Ecto neural progenitor cell (in vitro differentiated cells): Measurements from ENCODE around the gene CCND2.
A peak's percentile ranks its signal among the peaks of the same experiment; 100 is the strongest.
"Not testable (repeated sequence)": the region's sequence is repeated elsewhere in the genome, so short reads cannot be mapped to it uniquely, and the experiment has no call there.

Experiments
- DNase-seq: peaks from one replicate; pipeline ENCODE4 v3.0.0-alpha.2; 2018; ENCODE audit warnings: low spot score

The CCND2 gene

DNA sequence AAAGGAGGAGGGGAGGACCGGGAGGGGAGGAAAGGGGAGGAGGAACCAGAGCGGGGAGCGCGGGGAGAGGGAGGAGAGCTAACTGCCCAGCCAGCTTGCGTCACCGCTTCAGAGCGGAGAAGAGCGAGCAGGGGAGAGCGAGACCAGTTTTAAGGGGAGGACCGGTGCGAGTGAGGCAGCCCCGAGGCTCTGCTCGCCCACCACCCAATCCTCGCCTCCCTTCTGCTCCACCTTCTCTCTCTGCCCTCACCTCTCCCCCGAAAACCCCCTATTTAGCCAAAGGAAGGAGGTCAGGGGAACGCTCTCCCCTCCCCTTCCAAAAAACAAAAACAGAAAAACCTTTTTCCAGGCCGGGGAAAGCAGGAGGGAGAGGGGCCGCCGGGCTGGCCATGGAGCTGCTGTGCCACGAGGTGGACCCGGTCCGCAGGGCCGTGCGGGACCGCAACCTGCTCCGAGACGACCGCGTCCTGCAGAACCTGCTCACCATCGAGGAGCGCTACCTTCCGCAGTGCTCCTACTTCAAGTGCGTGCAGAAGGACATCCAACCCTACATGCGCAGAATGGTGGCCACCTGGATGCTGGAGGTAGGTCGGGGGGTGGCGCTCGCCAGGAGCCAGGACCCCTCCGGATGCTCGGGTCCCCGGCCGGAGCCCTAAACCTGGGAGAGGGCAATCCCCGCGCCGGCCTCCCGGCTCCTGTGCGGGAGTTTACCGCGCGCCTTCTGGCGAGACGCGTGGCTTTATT lies at the start of gene CCND2:
Gene CCND2, plus strand, starts transcription at position 111 of the 744 bp plus-strand sequence. Its CDS starts 279 bp downstream, at position 390.
- peak; percentile 92 for DNase-seq

DNA sequence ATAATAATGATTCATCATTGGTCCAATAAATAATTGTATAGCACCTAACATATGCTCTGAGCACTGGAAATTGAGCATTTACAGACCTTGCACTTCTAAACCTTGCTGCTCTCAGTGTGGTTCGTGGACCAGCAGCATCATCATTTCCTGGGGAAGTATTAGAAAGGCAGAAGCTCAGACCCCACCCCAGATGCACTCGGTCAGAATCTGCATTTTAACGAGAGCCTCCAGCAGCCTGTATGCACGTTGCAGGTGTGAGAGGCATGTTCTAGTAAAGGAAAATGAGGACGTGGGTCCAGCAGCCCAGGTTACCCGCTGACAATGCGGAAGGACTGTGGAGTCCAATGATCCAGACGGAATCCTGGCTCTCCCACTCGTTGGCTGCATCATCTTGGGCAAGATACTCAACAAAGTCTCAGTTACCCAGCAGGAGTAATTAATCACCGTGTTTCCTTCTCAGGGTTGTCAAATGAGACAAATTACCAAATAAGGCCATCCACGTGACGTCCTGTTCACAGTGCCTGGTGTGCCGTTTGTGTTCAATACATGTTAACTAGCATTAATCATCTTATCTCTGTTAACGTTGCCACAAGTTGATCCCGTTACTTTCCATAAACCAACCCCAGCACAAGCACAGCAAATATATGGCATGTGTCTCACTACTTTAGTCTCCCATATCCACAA lies 49.2 kb upstream of the CCND2 start:
- DNase-seq, result no peak

DNA sequence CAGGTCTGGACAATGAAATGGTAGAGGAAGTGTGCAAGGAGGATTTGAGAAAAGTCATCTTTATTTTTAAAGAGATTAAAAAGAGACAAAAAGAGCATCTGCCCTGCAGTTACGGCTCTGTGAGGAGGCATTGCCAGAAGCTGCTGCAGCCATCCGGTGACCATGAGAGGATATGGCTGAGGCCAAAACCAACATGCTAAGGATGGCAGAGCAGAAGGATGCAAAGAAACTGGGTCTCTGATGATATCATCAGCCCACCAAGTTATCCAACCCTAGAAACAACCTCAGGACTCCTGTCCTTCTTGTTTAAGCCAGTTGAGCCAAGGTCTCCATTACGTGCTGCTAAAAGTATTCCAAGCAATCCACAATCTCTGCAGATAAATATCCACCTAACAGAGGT lies 48.0 kb upstream of the CCND2 start:
- DNase-seq, result no peak

DNA sequence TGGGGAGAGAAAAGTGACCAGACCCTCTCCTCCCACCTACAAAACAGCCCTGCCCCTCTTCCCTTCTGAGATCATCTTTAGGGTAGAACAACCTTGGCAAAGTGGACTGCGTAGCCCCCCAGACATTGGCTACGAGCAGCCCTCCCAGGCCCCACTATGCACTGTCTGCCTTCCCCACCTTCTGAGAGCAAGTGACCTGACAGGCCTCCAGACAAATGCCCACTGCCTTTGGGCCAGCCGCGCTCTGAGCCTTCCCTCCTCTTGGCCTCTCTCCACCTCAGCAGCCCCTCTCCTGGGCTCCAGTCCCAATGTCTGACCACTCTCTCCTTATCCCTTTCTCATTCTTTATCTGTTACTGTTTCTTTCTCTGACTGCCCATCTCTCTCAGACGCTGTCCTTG lies 46.5 kb upstream of the CCND2 start:
- DNase-seq, result no peak

DNA sequence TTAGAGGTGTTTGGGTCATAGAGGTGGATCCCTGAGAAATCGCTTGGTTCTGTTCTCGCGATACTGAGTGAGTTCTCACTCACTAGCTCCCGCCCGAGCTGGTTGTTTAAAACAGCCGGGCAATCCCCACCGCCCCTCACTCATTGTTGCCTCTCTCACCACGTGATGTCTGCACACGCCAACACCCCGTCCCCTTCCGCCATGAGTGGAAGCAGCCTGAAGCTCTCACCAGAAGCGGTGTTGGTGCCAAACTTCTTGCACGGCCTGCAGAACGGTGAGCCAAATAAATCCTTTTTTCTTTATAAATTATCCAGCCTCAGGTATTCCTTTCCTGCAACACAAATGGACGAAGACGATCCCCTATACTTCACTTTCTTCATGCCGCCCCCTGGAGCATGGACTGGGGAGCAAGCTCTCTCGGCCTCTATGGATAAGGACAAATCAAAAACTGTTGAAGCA lies 45.4 kb upstream of the CCND2 start:
- peak; percentile 36 for DNase-seq

DNA sequence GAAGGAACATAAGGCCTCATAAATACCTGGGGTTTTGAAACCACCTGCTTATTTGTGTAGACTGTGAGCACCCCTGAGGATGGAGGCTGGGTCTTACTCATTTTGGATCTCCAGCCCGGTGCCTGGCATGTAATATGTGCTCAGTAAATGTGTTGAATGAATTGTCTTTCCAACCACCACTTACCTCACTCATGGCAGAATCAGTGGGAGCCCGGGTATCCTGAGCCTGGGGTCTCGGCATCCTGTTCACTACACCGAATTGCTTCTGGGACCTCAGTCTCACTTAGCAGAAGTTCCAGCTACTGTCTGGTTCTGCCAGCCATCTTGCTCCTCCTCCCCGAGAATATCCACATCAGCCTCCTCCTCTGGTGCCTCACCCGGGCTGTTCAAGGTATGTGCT lies 43.0 kb upstream of the CCND2 start:
- DNase-seq, result no peak

DNA sequence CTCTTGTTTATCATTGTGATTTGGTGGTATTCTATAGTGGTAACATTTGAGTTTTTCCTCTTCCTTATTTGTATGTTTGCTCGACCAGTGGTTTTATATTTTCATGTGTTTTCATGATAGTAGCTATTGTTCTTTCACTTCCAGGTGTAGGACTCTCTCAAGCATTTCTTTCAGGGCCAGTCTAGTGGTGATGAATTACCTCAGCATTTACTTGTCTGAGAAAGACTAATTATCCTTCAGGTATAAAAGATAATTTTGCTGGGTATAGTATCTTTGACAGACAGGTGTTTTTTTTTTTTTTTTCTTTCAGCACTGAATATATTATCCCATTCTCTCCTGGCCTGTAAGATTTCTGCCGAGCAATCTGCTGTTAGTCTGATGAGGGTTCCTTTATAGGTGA lies 35.0 kb upstream of the CCND2 start:
- no peak for DNase-seq

DNA sequence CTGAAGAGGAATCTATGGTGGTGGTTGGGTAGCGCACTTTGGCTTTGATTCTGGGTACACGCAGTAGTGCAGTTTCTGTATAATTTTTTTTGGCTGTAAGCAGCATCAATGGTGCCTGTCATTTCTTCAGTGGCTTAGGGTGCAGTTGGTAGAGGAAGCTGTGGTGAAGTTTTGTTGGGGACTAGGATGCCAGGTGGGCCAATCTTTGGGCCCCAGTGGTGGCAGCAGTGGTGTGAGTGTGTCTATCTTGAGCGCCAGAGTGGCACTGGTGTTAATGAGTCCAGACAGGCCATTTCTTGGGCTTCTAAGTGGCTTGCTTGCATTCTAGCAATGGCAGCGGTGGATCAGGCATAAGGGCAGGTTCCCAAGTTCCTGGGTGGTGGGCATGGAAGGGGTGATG lies 33.8 kb upstream of the CCND2 start:
- peak; percentile 34 for DNase-seq

DNA sequence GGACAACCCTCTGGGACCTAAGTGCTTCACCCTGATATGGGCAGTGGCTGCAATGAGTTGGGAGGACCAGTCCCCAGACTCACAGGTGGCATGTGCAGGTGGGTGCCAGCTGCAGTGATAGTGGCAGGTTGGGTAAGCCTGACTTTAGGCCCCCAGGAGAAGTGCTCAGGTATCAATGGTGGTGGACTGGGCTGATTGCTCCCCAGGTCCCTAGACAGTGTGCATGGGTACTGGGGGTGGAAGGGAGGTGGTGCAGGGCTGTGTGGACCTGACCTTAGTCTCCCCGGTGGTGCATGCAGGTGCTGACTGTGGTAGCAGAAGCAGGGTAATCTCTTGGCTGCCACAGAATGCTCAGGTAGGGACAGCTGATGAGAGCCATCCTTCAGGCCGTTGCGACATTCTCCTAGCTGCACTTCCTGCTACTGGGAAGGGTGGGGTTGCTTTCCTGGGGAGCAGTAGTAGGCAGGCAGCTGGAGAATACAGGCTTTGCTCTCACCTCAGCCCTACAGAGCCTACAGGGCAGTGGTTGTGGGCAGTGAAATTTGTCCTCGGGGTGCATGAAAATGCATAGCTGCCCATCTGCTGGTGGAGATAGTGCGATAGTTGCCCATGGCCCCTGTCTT lies 33.3 kb upstream of the CCND2 start:
- peak; percentile 37 for DNase-seq

DNA sequence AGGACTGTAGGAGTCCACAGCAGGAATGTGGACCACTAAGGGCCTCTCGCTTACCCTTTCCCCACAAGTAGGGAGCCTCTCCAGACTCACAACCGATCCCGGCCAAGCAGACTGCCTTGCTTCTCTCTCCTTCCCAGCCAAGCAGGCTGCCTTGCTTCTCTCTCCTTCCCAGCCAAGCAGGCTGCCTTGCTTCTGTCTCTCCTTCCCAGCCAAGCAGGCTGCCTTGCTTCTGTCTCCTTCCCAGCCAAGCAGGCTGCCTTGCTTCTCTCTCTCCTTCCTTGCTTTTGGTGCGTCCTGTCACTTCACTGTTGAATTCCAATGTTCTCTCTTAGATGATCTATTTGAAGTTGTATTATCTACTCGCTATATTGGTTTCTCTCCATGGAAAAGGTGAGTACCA lies 32.6 kb upstream of the CCND2 start:
- peak; percentile 25 for DNase-seq

DNA sequence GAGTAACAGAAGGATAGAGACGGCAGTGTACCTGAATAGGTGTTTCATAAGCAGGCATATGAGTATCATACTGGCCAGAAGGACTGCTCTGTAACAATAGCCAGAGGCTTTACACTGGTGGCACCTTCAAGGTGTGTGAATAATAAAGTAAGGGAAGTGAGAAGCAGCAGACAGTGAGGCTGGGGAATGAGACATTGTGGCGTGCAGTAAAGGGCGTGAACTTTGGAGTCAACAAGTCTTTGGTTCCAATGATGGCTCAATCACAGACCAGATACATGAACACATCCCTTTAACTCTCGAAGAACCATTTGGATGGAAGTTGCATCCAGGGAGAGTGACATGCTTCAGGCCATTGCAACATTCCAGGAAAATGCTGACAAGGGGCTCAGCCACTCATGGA lies 32.0 kb upstream of the CCND2 start:
- peak; percentile 34 for DNase-seq

DNA sequence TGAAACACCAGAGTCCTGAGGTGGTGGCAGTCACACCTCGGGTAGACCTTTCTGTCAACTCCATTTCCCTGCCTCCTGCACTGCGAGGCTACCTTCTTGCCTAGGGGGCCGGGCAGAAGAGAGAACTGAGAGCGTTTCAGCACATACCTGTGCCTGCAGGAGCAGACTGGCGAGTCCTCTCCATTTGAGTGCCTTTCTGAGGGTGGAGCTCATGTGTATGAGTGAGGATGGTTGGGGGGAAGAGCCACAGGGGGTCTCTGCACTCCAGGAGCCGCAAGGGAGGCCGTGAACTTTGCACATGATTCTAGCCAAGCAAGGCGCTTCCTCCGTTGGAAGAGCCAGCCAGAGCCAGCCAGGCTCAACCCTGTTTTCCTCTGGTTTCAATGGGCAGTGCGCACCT lies 31.0 kb upstream of the CCND2 start:
- DNase-seq, result peak; percentile 44

DNA sequence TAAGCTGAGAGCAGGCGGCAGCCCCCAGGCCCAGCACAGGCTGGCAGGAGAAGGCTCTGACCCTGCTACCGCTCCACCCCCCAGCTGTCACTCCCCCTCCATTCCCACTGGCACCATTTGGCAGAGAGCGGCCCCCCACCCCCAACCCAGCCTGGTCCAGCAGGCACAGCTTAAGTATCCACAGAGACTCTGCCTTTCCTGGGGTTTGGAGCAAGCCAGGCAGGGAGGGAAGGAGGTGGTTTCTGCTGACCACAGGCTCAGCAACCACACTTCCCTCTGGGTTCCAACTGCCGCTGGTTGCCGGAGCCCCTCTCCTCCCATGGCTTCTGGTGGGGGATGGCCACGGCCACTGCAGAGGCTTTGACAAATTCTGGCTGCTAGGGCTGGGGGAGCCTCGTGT lies 30.5 kb upstream of the CCND2 start:
- peak; percentile 36 for DNase-seq

DNA sequence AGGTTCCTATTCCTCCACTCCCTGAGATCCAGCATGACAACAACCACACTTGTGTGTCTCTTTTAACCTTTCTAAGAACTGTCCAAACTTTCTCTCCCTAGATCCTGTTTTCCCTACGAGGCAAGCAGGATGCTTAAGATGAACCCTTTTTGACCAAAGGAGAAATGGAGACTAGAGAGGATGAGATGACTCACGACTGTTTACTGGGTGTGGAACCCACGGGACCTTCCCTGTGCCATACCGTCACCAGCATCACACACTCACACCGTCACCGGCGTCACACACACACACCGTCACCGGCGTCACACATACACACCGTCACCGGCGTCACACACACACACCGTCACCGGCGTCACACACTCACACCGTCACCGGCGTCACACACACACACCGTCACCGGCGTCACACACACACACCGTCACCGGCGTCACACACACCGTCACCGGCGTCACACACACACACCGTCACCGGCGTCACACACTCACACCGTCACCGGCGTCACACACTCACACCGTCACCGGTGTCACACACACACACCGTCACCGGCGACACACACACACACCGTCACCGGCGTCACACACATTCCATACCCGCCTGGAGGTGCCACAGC lies 30.0 kb upstream of the CCND2 start:
- DNase-seq, result not testable (repeated sequence)

DNA sequence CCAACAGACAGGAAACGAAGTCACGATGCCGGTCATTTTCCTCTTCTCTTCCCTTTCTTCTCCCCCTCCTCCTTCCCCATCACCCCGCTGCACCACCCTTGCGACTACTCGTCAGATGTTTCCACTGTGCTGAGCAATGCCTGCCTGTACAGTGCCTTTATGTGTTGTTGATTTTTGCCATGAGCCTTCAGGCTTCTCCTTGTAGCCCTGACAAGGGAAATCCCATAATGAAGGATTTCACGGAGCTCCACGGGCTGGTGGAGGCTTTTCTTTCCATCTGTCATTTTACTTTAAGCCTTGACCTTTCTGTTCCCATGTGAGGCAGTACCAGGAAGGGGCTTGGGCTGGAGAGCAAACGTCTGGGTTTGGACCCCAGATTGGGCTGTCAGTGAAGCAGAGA lies 28.7 kb upstream of the CCND2 start:
- DNase-seq, result no peak

DNA sequence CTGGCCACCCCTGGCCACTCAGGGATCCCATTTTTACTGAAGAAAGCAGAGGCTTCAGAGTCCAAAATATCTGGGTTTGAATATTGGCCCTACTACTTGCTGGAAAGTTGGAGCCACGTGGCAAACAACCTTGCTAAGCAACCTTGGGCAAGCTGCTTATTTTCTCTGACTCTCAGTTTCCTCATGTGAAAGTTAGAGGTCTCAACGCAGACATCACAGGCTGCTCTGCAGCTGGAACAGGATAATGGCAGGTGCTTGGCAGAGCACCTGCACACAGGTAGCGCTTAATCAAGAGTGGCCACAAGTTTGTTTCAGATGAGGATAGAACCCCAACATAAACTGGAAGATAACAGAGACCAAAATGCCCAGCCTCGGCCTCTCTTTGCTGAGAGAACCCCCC lies 28.1 kb upstream of the CCND2 start:
- no peak for DNase-seq

DNA sequence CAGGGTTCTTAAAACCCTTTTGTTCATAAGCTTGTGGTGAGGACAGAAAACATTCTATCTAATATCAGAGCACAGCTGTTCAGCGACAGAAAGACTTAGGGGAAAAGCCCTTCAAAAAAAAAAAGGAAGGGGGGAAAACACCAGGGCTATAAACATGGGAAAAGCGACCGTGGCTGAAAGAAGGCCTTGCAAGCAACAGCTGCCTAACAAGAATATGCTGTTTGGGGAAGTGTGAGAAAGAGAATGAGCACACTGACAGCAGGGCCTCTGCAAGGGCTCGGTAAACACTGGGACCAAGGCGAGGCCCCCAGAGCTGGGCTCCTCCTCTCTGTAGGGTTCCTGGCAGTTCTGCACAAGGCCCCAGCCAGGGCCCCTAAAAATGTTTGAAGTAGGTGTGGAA lies 27.4 kb upstream of the CCND2 start:
- DNase-seq, result no peak

DNA sequence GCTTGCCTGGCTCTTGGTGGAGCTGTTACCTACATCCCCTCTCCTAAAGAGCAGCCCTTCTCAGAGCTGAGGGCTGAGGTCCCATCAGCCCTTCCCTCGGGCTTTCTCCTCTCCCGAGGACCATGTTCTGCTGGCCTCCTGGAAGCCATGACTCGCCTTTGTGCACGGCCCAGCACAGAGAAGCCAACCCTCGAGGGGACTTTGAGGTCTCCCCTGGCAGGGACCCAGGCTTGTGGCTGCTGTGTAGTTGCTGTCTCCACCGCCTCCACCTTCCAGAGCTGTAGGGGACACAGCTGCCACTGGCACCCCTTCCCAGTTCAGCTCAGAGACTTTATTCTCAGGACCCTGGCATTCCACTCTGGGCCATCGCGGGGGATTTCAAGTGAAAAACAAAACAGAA lies 22.9 kb upstream of the CCND2 start:
- DNase-seq, result no peak

DNA sequence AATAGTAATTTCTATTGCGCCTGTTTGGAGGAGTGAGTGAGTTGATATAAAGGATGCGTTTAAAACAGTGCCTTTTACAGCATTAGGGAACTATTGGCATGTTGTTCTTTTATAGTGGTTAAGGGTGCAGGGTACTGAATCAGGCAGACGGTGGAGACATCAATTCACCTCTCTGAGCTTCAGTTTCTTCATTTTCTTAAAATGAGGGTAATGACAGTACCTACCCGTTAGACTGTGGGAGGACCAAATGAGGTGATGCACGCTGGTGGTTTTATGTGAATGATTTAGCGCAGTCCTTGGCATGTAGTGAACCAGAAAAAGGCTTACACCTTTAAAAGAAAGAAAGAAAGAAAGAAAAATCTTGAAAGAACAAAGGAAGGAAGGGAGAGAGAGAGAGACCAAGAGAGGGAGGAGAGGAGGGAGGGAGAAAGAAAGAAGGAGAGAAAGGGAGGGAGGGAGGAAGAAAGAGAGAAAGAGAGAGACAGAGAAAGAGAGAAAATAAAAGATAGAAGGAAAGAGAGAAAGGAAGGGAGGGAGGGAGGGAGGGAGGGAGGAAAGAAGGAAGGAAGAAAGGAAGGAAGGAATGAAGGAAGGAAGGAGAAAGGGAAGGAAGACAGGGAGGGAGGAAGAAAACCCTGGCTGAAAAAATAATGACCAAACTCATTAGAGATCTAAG lies 22.2 kb upstream of the CCND2 start:
- DNase-seq, result no peak

DNA sequence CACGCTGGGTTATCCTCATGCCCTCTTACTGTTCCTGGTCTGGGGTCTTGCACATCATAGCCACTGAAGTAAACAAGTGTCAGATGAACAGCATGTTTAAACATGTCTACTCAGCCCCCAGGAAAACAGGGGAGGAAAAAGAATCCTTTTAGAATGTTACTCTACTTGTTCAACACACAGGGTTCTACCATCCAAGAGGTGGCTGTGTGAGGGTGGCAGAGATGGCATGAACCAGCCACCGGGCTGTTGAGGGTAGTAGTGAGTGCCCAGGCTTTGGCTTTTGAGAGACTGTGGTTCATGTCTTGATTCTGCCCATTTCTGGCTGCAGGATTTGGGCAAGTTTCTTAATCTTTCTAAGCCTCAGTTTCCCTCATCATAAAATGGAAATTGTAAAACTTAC lies 21.6 kb upstream of the CCND2 start:
- DNase-seq, result peak; percentile 34

DNA sequence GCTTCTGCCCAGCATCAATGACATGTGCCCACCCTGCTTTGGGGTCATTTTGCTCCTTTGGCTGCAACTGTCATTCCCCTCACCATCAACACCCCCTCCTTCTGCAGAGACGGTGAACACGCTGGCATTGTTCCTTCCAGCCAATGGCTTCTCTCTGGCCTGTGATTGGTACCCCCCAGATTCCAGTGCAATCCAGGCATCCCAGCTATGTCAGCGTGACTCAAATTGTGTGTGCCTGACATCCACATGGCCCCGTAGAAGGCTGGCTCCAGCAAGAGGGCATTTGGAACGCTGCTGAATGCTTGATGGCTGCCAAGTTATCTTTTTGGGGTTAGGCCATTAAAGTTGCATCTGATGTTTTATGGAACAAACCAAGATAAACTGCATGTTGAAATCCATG lies 21.0 kb upstream of the CCND2 start:
- DNase-seq, result peak; percentile 53
